PC-3 (cell line): ENCODE data around the gene CAMK1D. TPM values are rescaled to one million over a fixed set of nuclear protein-coding genes. Genes with fewer than 3 reads are reported as not detected.
A peak's percentile ranks its signal among the peaks of the same experiment; 100 is the strongest.

Experiments
- ATAC-seq: fragments of 200-7000 bp; cut with Tn5 transposase; 2 replicates; pipeline ENCODE4 v1.9.1; 2020; ENCODE audit warnings: mild to moderate bottlenecking, moderate library complexity
- BruUV-seq: library from RNA; stranded (reverse); fragments of 400-500 nt; replicated peaks from 2 replicates; lab custom pipeline; 2021; lab: Mats Ljungman, UMichigan
- CTCF ChIA-PET: fragments of 300-600 bp; sonication (Branson Sonifier 250); formaldehyde crosslinking; loops from one replicate; lab custom pipeline; 2022; ENCODE audit warnings: antibody characterized with exemption; lab: Charles Lee
- POLR2A ChIA-PET: fragments of 300-600 bp; sonication (Branson Sonifier 250); formaldehyde crosslinking; loops from one replicate; lab custom pipeline; 2022; ENCODE audit warnings: antibody characterized with exemption; ENCODE audit not compliant: unreplicated experiment; lab: Charles Lee
- DNase-seq: peaks from one replicate; pipeline ENCODE4 v3.0.0-alpha.2; 2015
- H2AFZ ChIP-seq: fragments of 300-600 bp; sonication (generic); 2 replicates; pipeline ENCODE4 v1.6.0; 2016; ENCODE audit warnings: antibody characterized with exemption, low read length
- H3F3A ChIP-seq: fragments of 300-600 bp; sonication (generic); one replicate; pipeline ENCODE4 v1.6.0; 2017; ENCODE audit warnings: antibody characterized with exemption, low read length, control low read depth, mild to moderate bottlenecking; ENCODE audit not compliant: unreplicated experiment
- H3K27ac ChIP-seq: fragments of 300-600 bp; sonication (generic); 2 replicates; pipeline ENCODE4 v1.5.1; 2016; ENCODE audit warnings: mild to moderate bottlenecking, low read length
- H3K27me3 ChIP-seq: fragments of 300-600 bp; sonication (generic); 2 replicates; pipeline ENCODE4 v1.6.1; 2016; ENCODE audit warnings: low read length, mixed read lengths
- H3K36me3 ChIP-seq: fragments of 300-600 bp; sonication (generic); 2 replicates; pipeline ENCODE4 v1.6.1; 2016; ENCODE audit warnings: low read depth, mixed run types, low read length, mixed read lengths
- H3K4me1 ChIP-seq: fragments of 300-600 bp; sonication (generic); 2 replicates; pipeline ENCODE4 v1.5.1; 2016; ENCODE audit warnings: low read length; ENCODE audit not compliant: insufficient read depth
- H3K4me2 ChIP-seq: fragments of 300-600 bp; sonication (generic); 2 replicates; pipeline ENCODE4 v1.6.0; 2016; ENCODE audit warnings: low read length
- H3K4me3 ChIP-seq: fragments of 300-600 bp; sonication (generic); 2 replicates; pipeline ENCODE4 v1.5.1; 2016; ENCODE audit warnings: mild to moderate bottlenecking, low read length, mixed read lengths
- H3K79me2 ChIP-seq: fragments of 300-600 bp; sonication (generic); 2 replicates; pipeline ENCODE4 v1.6.1; 2017; ENCODE audit warnings: low read length, mixed read lengths
- H3K9ac ChIP-seq: fragments of 300-600 bp; sonication (generic); 2 replicates; pipeline ENCODE4 v1.6.0; 2016; ENCODE audit warnings: mild to moderate bottlenecking, low read length
- H3K9me2 ChIP-seq: fragments of 300-600 bp; sonication (generic); replicated peaks from 2 replicates; pipeline ENCODE4 v1.6.1; 2016; ENCODE audit warnings: mixed run types, low read length, mixed read lengths
- H3K9me3 ChIP-seq: fragments of 300-600 bp; sonication (generic); 2 replicates; pipeline ENCODE4 v1.6.1; 2016; ENCODE audit warnings: low read length, mixed read lengths
- H4K20me1 ChIP-seq: fragments of 300-600 bp; sonication (generic); 2 replicates; pipeline ENCODE4 v1.6.1; 2016; ENCODE audit warnings: low read length, mixed read lengths
- CTCF ChIP-seq: fragments of 300-600 bp; sonication (generic); conservative IDR thresholded peaks from 2 replicates; pipeline ENCODE4 v1.5.1; 2017; ENCODE audit warnings: antibody characterized with exemption, low read depth, mild to moderate bottlenecking, low read length
- EZH2 ChIP-seq: fragments of 300-600 bp; sonication (generic); IDR thresholded peaks from one replicate; pipeline ENCODE4 v1.6.1; 2017; ENCODE audit warnings: antibody characterized with exemption, mild to moderate bottlenecking, low read length; ENCODE audit not compliant: unreplicated experiment
- EZH2phosphoT487 ChIP-seq: fragments of 300-600 bp; sonication (generic); IDR thresholded peaks from 2 replicates; pipeline ENCODE4 v1.6.1; 2018; ENCODE audit warnings: mild to moderate bottlenecking, antibody characterized with exemption, low read length, borderline replicate concordance
- intact Hi-C: fragments of 100-400 bp; cut with micrococcal nuclease; formaldehyde crosslinking; loops from 2 replicates; pipeline ENCODE4 v1.9.0; 2023
- total RNA-seq: library from RNA; depleted of rRNA; stranded (reverse); fragments of >200 nt; gene quantifications from 2 replicates; pipeline ENCODE4 v1.2.3, GENCODE V29; 2014

CAMK1D gene
- total RNA-seq, 1 experiment from 2014 or later = 1.3 TPM

GRCh38 chr10:12700557-12700874, 351.2 kb downstream of the CAMK1D start:
- no TSS peak for BruUV-seq
- H3K4me1 ChIP-seq = peaks cover 36% of the 10 kb centered on the region
- intact Hi-C loops = no loop called here
- POLR2A ChIA-PET = no interaction called here
- no peak overlapping the region for H2AFZ ChIP-seq
- no peaks in the 10 kb centered on the region for H3K79me2 ChIP-seq
- H3K27me3 ChIP-seq = no peaks in the 10 kb centered on the region
- H4K20me1 ChIP-seq = no peaks in the 10 kb centered on the region
- no peaks in the 10 kb centered on the region for H3K36me3 ChIP-seq
- H3K9me2 ChIP-seq = no peaks in the 10 kb centered on the region
- no peak for DNase-seq
- no peak overlapping the region for H3K4me3 ChIP-seq
- no peaks in the 10 kb centered on the region for H3K9me3 ChIP-seq
- CTCF ChIA-PET = no interaction called here
- no peaks in the 10 kb centered on the region for H3F3A ChIP-seq
- TF ChIP-seq EZH2phosphoT487 (no peak), EZH2 (no peak), CTCF (no peak)
- no peak overlapping the region for H3K27ac ChIP-seq
- no peak for ATAC-seq
- H3K9ac ChIP-seq = no peak overlapping the region
- no peak overlapping the region for H3K4me2 ChIP-seq

GRCh38 chr10:12701696-12702095, 352.3 kb downstream of the CAMK1D start:
- DNase-seq (peak; percentile 25), ATAC-seq (no peak)
- peaks cover 48% of the 10 kb centered on the region for H3K4me1 ChIP-seq
- intact Hi-C loops = no loop called here
- no peak overlapping the region for H2AFZ ChIP-seq
- H4K20me1 ChIP-seq = no peaks in the 10 kb centered on the region
- H3F3A ChIP-seq = no peaks in the 10 kb centered on the region
- ChIA-PET CTCF (interaction anchor here (0.6 kb wide), 1 partner anchor 121 kb away, joined by 3 read pairs; no protein-coding TSS in a partner anchor), POLR2A (no interaction called here)
- H3K4me2 ChIP-seq = no peak overlapping the region
- BruUV-seq = no TSS peak
- no peaks in the 10 kb centered on the region for H3K79me2 ChIP-seq
- no peak for TF ChIP-seq EZH2phosphoT487
- H3K9ac ChIP-seq = no peak overlapping the region
- H3K9me2 ChIP-seq = no peaks in the 10 kb centered on the region
- H3K9me3 ChIP-seq = no peaks in the 10 kb centered on the region
- no peaks in the 10 kb centered on the region for H3K27me3 ChIP-seq
- no peak overlapping the region for H3K4me3 ChIP-seq
- H3K27ac ChIP-seq = peak overlapping the region; percentile 11; the same call in 1 of the 2 replicates
- no peaks in the 10 kb centered on the region for H3K36me3 ChIP-seq

- no peak overlapping the region for H3K4me3 ChIP-seq
- no peaks in the 10 kb centered on the region for H3K9me3 ChIP-seq
- H3K4me2 ChIP-seq = no peak overlapping the region
- no peaks in the 10 kb centered on the region for H3K36me3 ChIP-seq
- no peaks in the 10 kb centered on the region for H4K20me1 ChIP-seq
- H3K9me2 ChIP-seq = no peaks in the 10 kb centered on the region
- intact Hi-C loops = no loop called here
- ATAC-seq (no peak), DNase-seq (no peak)
- no peak overlapping the region for H2AFZ ChIP-seq
- CTCF ChIA-PET = interaction anchor here (0.6 kb wide), 1 partner anchor 122 kb away, joined by 3 read pairs; no protein-coding TSS in a partner anchor
- TF ChIP-seq CTCF (no peak), EZH2phosphoT487 (no peak), EZH2 (no peak)
- H3K27ac ChIP-seq = peak overlapping the region; percentile 100
- no peak overlapping the region for H3K9ac ChIP-seq
- peaks cover 54% of the 10 kb centered on the region for H3K4me1 ChIP-seq
- H3K79me2 ChIP-seq = no peaks in the 10 kb centered on the region
- POLR2A ChIA-PET = no interaction called here
- BruUV-seq = no TSS peak
- H3K27me3 ChIP-seq = no peaks in the 10 kb centered on the region
- no peaks in the 10 kb centered on the region for H3F3A ChIP-seq
Measured at GRCh38 chr10:12702215-12702770, 352.9 kb downstream of the CAMK1D start.
